ENCODE data around the gene KLHL14.
A peak's percentile ranks its signal among the peaks of the same experiment; 100 is the strongest.

KLHL14 gene

GRCh38 chr18:32722279-32722678 is 50.5 kb downstream of the KLHL14 start:
- no peak for TF ChIP-seq BHLHE40 (IDR thresholded peaks at IDR 0.05; ENCODE audit: borderline replicate concordance)
- no peak for TF ChIP-seq TARDBP (IDR thresholded peaks at IDR 0.05)
- no peak for TF ChIP-seq HDGF (IDR thresholded peaks at IDR 0.05; ENCODE audit: borderline replicate concordance)
- no peak for TF ChIP-seq NFRKB (IDR thresholded peaks at IDR 0.05)
- no peak for TF ChIP-seq PKNOX1 (IDR thresholded peaks at IDR 0.05)
- TF ChIP-seq ZNF384 (IDR thresholded peaks at IDR 0.05) = no peak
- no peak for TF ChIP-seq FOXK2 (IDR thresholded peaks at IDR 0.05)
- TF ChIP-seq L3MBTL2 (conservative IDR thresholded peaks at IDR 0.05) = no peak
- no peak for TF ChIP-seq ARNT (IDR thresholded peaks at IDR 0.05)
- no peak for TF ChIP-seq SUZ12 (IDR thresholded peaks at IDR 0.05)
- TF ChIP-seq FOXA1 (IDR thresholded peaks at IDR 0.05) = no peak
- TF ChIP-seq CTBP1 (IDR thresholded peaks at IDR 0.05; ENCODE audit: borderline replicate concordance) = no peak
- no peak for TF ChIP-seq ELF4 (IDR thresholded peaks at IDR 0.05)
- no peak for TF ChIP-seq SP1 (IDR thresholded peaks at IDR 0.05)
- no peak for TF ChIP-seq LEF1 (IDR thresholded peaks at IDR 0.05; ENCODE audit: borderline replicate concordance)
- TF ChIP-seq FOXM1 (IDR thresholded peaks at IDR 0.05; ENCODE audit: borderline replicate concordance) = no peak
- POLR2A ChIA-PET = no interaction called here
- no peak for DNase-seq (ENCODE audit: extremely low spot score)
- CTCF ChIA-PET = interaction anchor here (0.5 kb wide), 1 partner anchor 508 kb away, joined by 3 read pairs; no protein-coding TSS in a partner anchor

- CTCF ChIA-PET = interaction anchor here (2.2 kb wide), 1 partner anchor 10 kb away, joined by 5 read pairs; no protein-coding TSS in a partner anchor
- TF ChIP-seq HDGF (IDR thresholded peaks at IDR 0.05; ENCODE audit: borderline replicate concordance) = no peak
- no peak for TF ChIP-seq SP1 (IDR thresholded peaks at IDR 0.05)
- no peak for TF ChIP-seq CTBP1 (IDR thresholded peaks at IDR 0.05; ENCODE audit: borderline replicate concordance)
- TF ChIP-seq ARNT (IDR thresholded peaks at IDR 0.05) = no peak
- no peak for TF ChIP-seq SUZ12 (IDR thresholded peaks at IDR 0.05)
- no peak for TF ChIP-seq FOXM1 (IDR thresholded peaks at IDR 0.05; ENCODE audit: borderline replicate concordance)
- TF ChIP-seq LEF1 (IDR thresholded peaks at IDR 0.05; ENCODE audit: borderline replicate concordance) = no peak
- no peak for TF ChIP-seq FOXK2 (IDR thresholded peaks at IDR 0.05)
- no peak for TF ChIP-seq L3MBTL2 (conservative IDR thresholded peaks at IDR 0.05)
- TF ChIP-seq BHLHE40 (IDR thresholded peaks at IDR 0.05; ENCODE audit: borderline replicate concordance) = no peak
- no peak for TF ChIP-seq PKNOX1 (IDR thresholded peaks at IDR 0.05)
- POLR2A ChIA-PET = no interaction called here
- DNase-seq (ENCODE audit: extremely low spot score) = no peak
These were observed 55.7 kb downstream of the KLHL14 start for GRCh38 chr18:32717126-32717525.

GRCh38 chr18:32714571-32715148 is 58.2 kb downstream of the KLHL14 start:
- DNase-seq (ENCODE audit: extremely low spot score) = peak; percentile 87
- ChIA-PET CTCF (interaction anchor here (0.6 to 2.6 kb wide), 14 partner anchors 26 to 1384 kb away, joined by 3 to 12 read pairs (median 3); no protein-coding TSS in a partner anchor), POLR2A (no interaction called here)
- TF ChIP-seq PKNOX1 (IDR thresholded peaks at IDR 0.05) (no peak), ELF4 (IDR thresholded peaks at IDR 0.05) (peak; percentile 33; the same call in 1 of the 2 replicates)

- DNase-seq (ENCODE audit: extremely low spot score) = no peak
- ChIA-PET POLR2A (no interaction called here), CTCF (no interaction called here)
- TF ChIP-seq HDGF (IDR thresholded peaks at IDR 0.05; ENCODE audit: borderline replicate concordance) = no peak
- TF ChIP-seq NFRKB (IDR thresholded peaks at IDR 0.05) = no peak
- no peak for TF ChIP-seq PKNOX1 (IDR thresholded peaks at IDR 0.05)
- TF ChIP-seq FOXK2 (IDR thresholded peaks at IDR 0.05) = no peak
- TF ChIP-seq SP1 (IDR thresholded peaks at IDR 0.05) = no peak
These were observed 60.0 kb downstream of the KLHL14 start for GRCh38 chr18:32712860-32713259.

GRCh38 chr18:32711862-32712261 is 61.0 kb downstream of the KLHL14 start:
- TF ChIP-seq L3MBTL2 (conservative IDR thresholded peaks at IDR 0.05) = no peak
- no peak for TF ChIP-seq FOXK2 (IDR thresholded peaks at IDR 0.05)
- no peak for TF ChIP-seq SP1 (IDR thresholded peaks at IDR 0.05)
- TF ChIP-seq ZNF384 (IDR thresholded peaks at IDR 0.05) = no peak
- TF ChIP-seq TARDBP (IDR thresholded peaks at IDR 0.05) = no peak
- TF ChIP-seq PKNOX1 (IDR thresholded peaks at IDR 0.05) = no peak
- TF ChIP-seq ARNT (IDR thresholded peaks at IDR 0.05) = no peak
- TF ChIP-seq SUZ12 (IDR thresholded peaks at IDR 0.05) = no peak
- no peak for TF ChIP-seq ELF4 (IDR thresholded peaks at IDR 0.05)
- no peak for TF ChIP-seq HDGF (IDR thresholded peaks at IDR 0.05; ENCODE audit: borderline replicate concordance)
- no peak for TF ChIP-seq CTBP1 (IDR thresholded peaks at IDR 0.05; ENCODE audit: borderline replicate concordance)
- TF ChIP-seq LEF1 (IDR thresholded peaks at IDR 0.05; ENCODE audit: borderline replicate concordance) = no peak
- ChIA-PET POLR2A (no interaction called here), CTCF (no interaction called here)
- DNase-seq (ENCODE audit: extremely low spot score) = no peak

Measured in HEK293T (cell line).